SJSA1 (cell line): Measurements from ENCODE around the gene ADH4. TPM values are rescaled to one million over a fixed set of nuclear protein-coding genes. Genes with fewer than 3 reads are reported as not detected.
"Not testable (repeated sequence)": the region's sequence is repeated elsewhere in the genome, so short reads cannot be mapped to it uniquely, and the experiment has no call there.

Experiments
- DNase-seq, 2 experiments: peaks; one replicate each; pipeline ENCODE4 v3.0.0-alpha.2; 2015 to 2020; ENCODE audit warnings: low spot score in 2 of 2, low read depth in 1 of 2
- H3K27ac ChIP-seq: fragments of 250-450 bp; sonication (Bioruptor Pico); 2 replicates; pipeline ENCODE4 v1.5.1; 2020; ENCODE audit warnings: mild to moderate bottlenecking, moderate library complexity
- H3K27me3 ChIP-seq: fragments of 250-450 bp; sonication (Bioruptor Pico); replicated peaks from 2 replicates; pipeline ENCODE4 v1.5.1; 2020; ENCODE audit warnings: mild to moderate bottlenecking, moderate library complexity
- H3K36me3 ChIP-seq: fragments of 250-450 bp; sonication (Bioruptor Pico); 2 replicates; pipeline ENCODE4 v1.5.1; 2020; ENCODE audit warnings: mild to moderate bottlenecking
- H3K4me1 ChIP-seq: fragments of 250-450 bp; sonication (Bioruptor Pico); replicated peaks from 2 replicates; pipeline ENCODE4 v1.6.1; 2021; ENCODE audit warnings: mild to moderate bottlenecking
- H3K4me3 ChIP-seq: fragments of 250-450 bp; sonication (Bioruptor Pico); 2 replicates; pipeline ENCODE4 v1.5.1; 2020; ENCODE audit warnings: mild to moderate bottlenecking
- H3K9me3 ChIP-seq: fragments of 250-450 bp; sonication (Bioruptor Pico); replicated peaks from 2 replicates; pipeline ENCODE4 v1.5.1; 2020; ENCODE audit warnings: mild to moderate bottlenecking
- total RNA-seq: library from RNA; depleted of rRNA; stranded (reverse); fragments of >200 nt; shearing (Covaris generic); gene quantifications from 2 replicates; pipeline ENCODE4 v1.2.3, GENCODE V29; 2014; rRNA removed

Gene ADH4
- total RNA-seq = not detected in 2 replicates

GRCh38 chr4:99144070-99144469, at the start of gene ADH4:
Gene ADH4, minus strand, starts transcription at chr4:99144297. Its CDS starts 75 bp downstream, at chr4:99144222.
- no peaks in the 10 kb centered on the region for H3K9me3 ChIP-seq
- H3K36me3 ChIP-seq = no peaks in the 10 kb centered on the region
- H3K27ac ChIP-seq = no peak within 1 kb of the TSS
- H3K4me3 ChIP-seq = no peak within 1 kb of the TSS
- H3K27me3 ChIP-seq = no peaks in the 10 kb centered on the region
- H3K4me1 ChIP-seq = no peaks in the 10 kb centered on the region
- no peak for DNase-seq

GRCh38 chr4:99190336-99190735, 46.2 kb upstream of the ADH4 start:
- Histone ChIP-seq H3K27me3 (no peaks in the 10 kb centered on the region), H3K36me3 (no peaks in the 10 kb centered on the region), H3K9me3 (no peaks in the 10 kb centered on the region), H3K27ac (no peak overlapping the region), H3K4me3 (no peak overlapping the region), H3K4me1 (no peaks in the 10 kb centered on the region)
- DNase-seq = no peak

- not testable (repeated sequence) for H3K36me3 ChIP-seq, H3K9me3 ChIP-seq, H3K4me1 ChIP-seq, DNase-seq, H3K27me3 ChIP-seq, H3K4me3 ChIP-seq, H3K27ac ChIP-seq
Measured at GRCh38 chr4:99189900-99190299, 45.8 kb upstream of the ADH4 start.

GRCh38 chr4:99186029-99186428, 41.9 kb upstream of the ADH4 start:
- no peak overlapping the region for H3K4me3 ChIP-seq

GRCh38 chr4:99185581-99185980, 41.5 kb upstream of the ADH4 start:
- Histone ChIP-seq H3K27me3 (no peaks in the 10 kb centered on the region), H3K36me3 (no peaks in the 10 kb centered on the region), H3K27ac (no peak overlapping the region), H3K9me3 (no peaks in the 10 kb centered on the region), H3K4me1 (no peaks in the 10 kb centered on the region), H3K4me3 (no peak overlapping the region)
- no peak for DNase-seq

More at GRCh38 chr4:99186029-99186428, 41.9 kb upstream of the ADH4 start:
- no peaks in the 10 kb centered on the region for H3K4me1 ChIP-seq
- no peaks in the 10 kb centered on the region for H3K9me3 ChIP-seq
- no peak overlapping the region for H3K27ac ChIP-seq
- no peaks in the 10 kb centered on the region for H3K27me3 ChIP-seq
- no peak for DNase-seq
- no peaks in the 10 kb centered on the region for H3K36me3 ChIP-seq

- H3K27ac ChIP-seq = no peak overlapping the region
- no peaks in the 10 kb centered on the region for H3K9me3 ChIP-seq
- H3K4me3 ChIP-seq = no peak overlapping the region
- no peaks in the 10 kb centered on the region for H3K27me3 ChIP-seq
- no peak for DNase-seq
- no peaks in the 10 kb centered on the region for H3K4me1 ChIP-seq
- no peaks in the 10 kb centered on the region for H3K36me3 ChIP-seq
Measured at GRCh38 chr4:99180382-99181070, 36.4 kb upstream of the ADH4 start.

- no peak overlapping the region for H3K4me3 ChIP-seq
- H3K9me3 ChIP-seq = no peaks in the 10 kb centered on the region
- H3K36me3 ChIP-seq = no peaks in the 10 kb centered on the region
- H3K27me3 ChIP-seq = no peaks in the 10 kb centered on the region
- H3K4me1 ChIP-seq = no peaks in the 10 kb centered on the region
- no peak for DNase-seq
- no peak overlapping the region for H3K27ac ChIP-seq
Measured at GRCh38 chr4:99179626-99180025, 35.5 kb upstream of the ADH4 start.

- Histone ChIP-seq H3K27me3 (no peaks in the 10 kb centered on the region), H3K36me3 (no peaks in the 10 kb centered on the region), H3K27ac (no peak overlapping the region), H3K9me3 (no peaks in the 10 kb centered on the region), H3K4me3 (no peak overlapping the region), H3K4me1 (no peaks in the 10 kb centered on the region)
- DNase-seq = no peak
Measured at GRCh38 chr4:99179178-99179577, 35.1 kb upstream of the ADH4 start.

GRCh38 chr4:99166544-99166943, 22.4 kb upstream of the ADH4 start:
- Histone ChIP-seq H3K4me1 (no peaks in the 10 kb centered on the region), H3K27ac (no peak overlapping the region), H3K36me3 (no peaks in the 10 kb centered on the region), H3K9me3 (no peaks in the 10 kb centered on the region), H3K27me3 (no peaks in the 10 kb centered on the region), H3K4me3 (no peak overlapping the region)
- no peak for DNase-seq

GRCh38 chr4:99165978-99166377, 21.9 kb upstream of the ADH4 start:
- H3K4me3 ChIP-seq = no peak overlapping the region
- H3K27me3 ChIP-seq = no peaks in the 10 kb centered on the region
- no peaks in the 10 kb centered on the region for H3K9me3 ChIP-seq
- no peak for DNase-seq
- H3K27ac ChIP-seq = no peak overlapping the region
- no peaks in the 10 kb centered on the region for H3K36me3 ChIP-seq
- no peaks in the 10 kb centered on the region for H3K4me1 ChIP-seq

GRCh38 chr4:99161373-99162099, 17.4 kb upstream of the ADH4 start:
- Histone ChIP-seq H3K4me1 (no peaks in the 10 kb centered on the region), H3K27me3 (no peaks in the 10 kb centered on the region), H3K27ac (no peak overlapping the region), H3K9me3 (no peaks in the 10 kb centered on the region), H3K36me3 (no peaks in the 10 kb centered on the region), H3K4me3 (no peak overlapping the region)
- no peak for DNase-seq

- no peak overlapping the region for H3K4me3 ChIP-seq
- no peaks in the 10 kb centered on the region for H3K36me3 ChIP-seq
- H3K9me3 ChIP-seq = no peaks in the 10 kb centered on the region
- DNase-seq = no peak
- H3K4me1 ChIP-seq = no peaks in the 10 kb centered on the region
- H3K27me3 ChIP-seq = no peaks in the 10 kb centered on the region
- H3K27ac ChIP-seq = no peak overlapping the region
Measured at GRCh38 chr4:99159699-99160098, 15.6 kb upstream of the ADH4 start.

- H3K4me3 ChIP-seq = no peak overlapping the region
- no peaks in the 10 kb centered on the region for H3K9me3 ChIP-seq
- H3K36me3 ChIP-seq = no peaks in the 10 kb centered on the region
- H3K4me1 ChIP-seq = no peaks in the 10 kb centered on the region
- no peaks in the 10 kb centered on the region for H3K27me3 ChIP-seq
- H3K27ac ChIP-seq = no peak overlapping the region
- DNase-seq = no peak
Measured at GRCh38 chr4:99157478-99157935, 13.4 kb upstream of the ADH4 start.

- no peak overlapping the region for H3K4me3 ChIP-seq
- H3K27ac ChIP-seq = no peak overlapping the region
- H3K27me3 ChIP-seq = no peaks in the 10 kb centered on the region
- H3K36me3 ChIP-seq = no peaks in the 10 kb centered on the region
- DNase-seq = no peak
- H3K9me3 ChIP-seq = no peaks in the 10 kb centered on the region
- H3K4me1 ChIP-seq = no peaks in the 10 kb centered on the region
Measured at GRCh38 chr4:99156992-99157391, 12.9 kb upstream of the ADH4 start.
